HS-27A (cell line): Measurements from ENCODE around the gene TOMM40L.

Experiments used
- DNase-seq: peaks from one replicate; pipeline ENCODE4 v3.0.0-alpha.2; 2012; ENCODE audit warnings: low read depth, missing footprints

TOMM40L gene

DNA sequence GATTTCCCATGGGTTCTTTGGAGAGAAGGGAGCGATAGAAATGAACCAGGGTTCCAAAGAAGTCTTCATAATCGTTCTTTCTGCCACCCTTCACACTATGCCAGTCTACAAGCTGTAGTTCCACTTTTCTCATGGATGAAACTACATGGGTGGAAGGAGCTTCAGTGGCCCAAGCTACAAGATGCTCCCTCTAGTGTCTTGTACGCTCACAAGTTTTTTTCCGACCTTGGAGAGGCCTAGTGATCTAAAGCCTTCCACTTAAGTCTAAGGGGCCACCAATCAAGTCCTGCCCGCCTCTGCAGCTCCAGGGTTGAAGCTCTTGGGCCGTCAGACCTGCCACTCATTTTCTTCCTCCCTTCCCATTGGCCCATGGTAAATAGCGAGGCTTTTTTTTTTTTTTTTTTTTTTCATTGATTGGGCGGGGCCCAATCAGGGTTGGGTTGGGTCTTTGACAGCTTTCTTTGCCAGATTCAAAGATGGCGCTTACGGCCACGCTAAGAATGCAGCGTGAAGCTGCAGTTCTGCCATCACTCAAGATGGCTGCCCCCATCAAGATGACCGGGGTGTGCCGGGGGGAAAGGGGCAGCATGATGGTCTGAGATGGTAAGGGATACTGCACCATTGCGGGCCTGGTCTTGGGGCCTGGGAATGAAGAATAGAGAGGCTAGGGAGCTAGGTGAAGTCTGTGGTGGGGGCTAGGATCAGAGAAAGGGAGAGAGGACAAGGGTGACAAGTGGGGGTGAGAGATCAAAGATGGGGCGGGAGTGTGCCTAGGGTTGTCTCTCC lies at the start of gene TOMM40L:
Gene TOMM40L (plus strand): TSS at position 527 of the 786 bp plus-strand sequence. CDS start 430 bp downstream, outside the sequence.
- peak; percentile 96 for DNase-seq

DNA sequence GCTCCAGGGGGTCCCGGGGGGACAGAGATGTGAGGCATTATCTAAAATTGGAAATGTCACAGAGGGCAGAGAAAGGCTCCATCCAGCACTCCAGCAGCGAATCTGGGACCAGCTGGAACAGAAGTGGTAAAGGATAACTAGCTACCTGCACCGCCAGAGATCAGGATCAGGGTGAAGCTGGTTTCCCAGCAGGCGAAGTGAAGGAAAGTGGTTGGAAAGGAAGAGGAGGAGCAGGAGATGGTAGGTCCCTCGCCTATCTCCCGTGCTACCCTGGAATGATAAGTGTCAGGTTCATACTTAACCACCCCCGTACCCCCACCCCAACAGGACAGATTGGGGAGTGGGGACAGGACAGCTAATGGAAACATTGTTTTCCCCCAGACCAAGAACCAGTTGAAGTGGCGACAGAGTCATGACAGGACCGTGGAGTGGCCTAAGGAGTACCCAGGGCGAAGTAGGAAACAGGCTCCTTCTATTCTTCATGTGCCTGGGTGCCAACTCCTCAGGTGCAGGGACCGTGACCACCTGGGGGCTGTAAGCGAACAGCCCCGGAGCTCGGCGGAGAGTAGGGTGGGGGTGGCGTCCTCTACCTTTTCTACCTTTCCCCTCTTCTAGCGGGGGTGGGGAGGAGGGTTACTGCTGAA lies 49.3 kb upstream of the TOMM40L start:
- DNase-seq: no peak

DNA sequence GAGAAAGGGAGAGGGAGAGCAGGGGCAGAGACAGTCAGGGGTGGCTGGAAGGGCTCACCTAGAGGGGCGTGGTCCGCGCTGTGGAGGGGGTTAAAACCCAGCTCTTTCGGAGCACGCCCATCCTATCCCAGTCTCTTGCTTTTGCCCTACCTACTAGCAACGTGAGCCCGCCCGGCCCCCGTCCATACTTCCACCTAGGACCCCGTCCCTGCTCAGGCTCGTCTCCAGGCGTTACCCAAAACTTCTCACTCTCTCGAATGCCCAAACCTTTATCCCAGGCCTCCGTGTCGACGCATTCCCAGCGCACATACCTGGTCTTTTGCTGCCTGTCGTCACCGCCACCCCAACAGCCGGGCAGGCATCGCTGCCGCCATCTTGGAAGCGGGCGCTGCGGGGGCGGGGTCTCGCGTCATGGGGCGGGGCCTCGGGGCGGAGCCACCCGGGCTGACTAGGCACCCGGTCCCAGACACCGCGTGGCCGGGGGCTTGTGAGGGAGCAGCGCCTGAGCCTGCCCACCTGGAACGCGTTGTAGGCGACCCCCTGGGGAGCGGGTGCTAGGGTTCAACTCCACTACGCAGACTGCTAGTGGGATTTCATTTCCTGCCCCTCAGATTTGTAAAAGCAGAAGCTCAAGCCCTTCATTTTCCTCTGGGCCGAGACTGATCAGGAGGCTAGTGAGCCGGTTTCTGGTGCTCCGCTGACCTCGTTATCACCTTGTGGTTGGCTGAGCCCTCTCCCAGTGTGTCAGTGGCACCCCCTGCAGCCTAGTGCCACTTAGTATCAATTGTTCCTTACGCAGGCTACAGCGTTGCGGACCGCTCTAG lies 48.5 kb upstream of the TOMM40L start, which contains the start of gene B4GALT3:
Gene B4GALT3 (minus strand): TSS at position 396 of the 824 bp plus-strand sequence. CDS start 1,447 bp downstream, outside the sequence.
- no peak for DNase-seq

DNA sequence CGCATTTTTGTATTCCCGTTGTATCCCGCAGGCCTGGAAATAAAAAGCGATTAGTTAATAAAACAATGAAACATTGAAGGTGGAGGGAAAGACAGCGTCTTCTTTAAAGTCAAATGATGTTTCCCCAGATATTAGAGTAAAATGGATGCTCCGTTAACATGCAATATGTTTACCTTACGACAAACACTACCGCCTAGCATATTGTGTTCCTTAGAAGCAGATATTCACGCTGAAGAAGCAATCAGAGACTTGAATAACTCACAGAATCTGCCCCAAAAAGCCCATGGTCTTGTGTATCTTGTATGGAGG lies 48.0 kb upstream of the TOMM40L start:
- DNase-seq: no peak

DNA sequence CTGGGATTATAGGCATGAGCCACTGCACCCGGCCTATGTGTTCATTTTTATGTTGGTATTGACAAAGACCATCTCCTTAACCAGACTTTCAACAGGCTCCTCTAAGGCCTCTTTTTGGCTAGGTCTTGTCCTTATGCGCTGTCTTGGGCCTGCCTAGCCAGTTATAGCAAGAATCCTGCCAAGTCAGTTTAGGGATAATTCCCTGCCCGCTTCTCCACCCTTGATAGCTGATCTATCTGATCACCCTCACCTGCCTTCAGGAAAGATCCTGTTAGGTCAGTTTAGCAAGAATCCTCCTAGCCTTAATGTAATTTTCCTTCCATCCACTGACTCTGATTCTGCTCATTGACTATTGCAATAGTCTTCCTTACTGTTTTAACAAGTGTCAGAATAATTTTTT lies 46.2 kb upstream of the TOMM40L start:
- DNase-seq: no peak

DNA sequence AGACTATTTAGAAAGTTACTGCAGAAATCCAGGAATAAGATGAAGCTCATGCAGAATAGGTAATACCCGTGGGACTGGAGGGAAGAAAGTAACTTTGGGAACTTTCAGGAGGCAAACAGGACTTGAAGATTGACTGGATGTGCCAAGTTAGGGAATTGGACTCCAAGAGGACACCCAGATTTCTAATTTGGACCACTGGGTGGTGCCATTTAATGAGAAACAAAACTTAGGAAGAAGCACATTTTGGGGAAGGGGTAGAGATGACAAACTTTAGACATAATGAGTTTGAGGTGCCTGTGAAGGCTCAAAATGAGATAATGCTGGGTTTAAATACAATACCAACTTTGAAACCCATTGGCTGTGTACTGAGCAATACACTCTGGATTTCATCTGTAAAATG lies 45.2 kb upstream of the TOMM40L start:
- DNase-seq: no peak

DNA sequence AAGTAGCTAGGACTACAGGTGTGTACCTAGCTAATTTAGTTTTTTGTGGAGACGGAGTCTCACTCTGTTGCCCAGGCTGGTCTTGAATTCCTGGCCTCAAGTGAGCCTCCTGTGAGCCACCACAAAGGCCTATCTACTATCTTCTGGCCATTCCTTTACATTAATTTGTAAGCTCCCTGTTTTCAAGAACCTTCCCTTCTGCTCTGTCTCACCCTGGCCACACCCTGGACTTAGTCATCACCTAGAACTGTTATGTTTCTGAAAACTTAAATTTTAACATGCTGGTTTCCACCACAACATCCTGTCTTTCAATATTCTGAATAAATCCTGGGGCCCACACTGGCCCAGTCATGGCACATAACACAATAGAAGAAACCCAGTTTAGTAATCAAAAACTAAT lies 43.6 kb upstream of the TOMM40L start:
- DNase-seq: no peak

DNA sequence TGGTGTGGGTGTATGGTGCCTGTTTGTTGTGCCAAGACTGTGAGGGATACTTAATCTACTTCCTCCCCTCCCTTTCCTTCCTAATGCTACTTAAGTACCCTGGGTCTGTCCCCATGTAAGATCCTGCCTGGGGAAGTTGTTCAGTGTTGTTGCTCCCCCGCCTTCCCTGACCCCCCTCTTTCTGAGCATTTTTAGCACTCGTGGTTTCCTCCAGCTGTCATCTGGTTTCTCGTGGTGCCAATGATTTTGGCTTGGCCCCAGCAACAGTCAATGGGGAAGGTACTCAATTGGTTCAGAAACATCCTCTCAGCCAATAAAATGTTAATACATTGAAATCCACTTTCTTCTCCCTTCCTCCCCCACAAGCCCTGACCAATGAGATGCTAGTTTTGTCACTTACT lies 40.6 kb upstream of the TOMM40L start:
- no peak for DNase-seq

DNA sequence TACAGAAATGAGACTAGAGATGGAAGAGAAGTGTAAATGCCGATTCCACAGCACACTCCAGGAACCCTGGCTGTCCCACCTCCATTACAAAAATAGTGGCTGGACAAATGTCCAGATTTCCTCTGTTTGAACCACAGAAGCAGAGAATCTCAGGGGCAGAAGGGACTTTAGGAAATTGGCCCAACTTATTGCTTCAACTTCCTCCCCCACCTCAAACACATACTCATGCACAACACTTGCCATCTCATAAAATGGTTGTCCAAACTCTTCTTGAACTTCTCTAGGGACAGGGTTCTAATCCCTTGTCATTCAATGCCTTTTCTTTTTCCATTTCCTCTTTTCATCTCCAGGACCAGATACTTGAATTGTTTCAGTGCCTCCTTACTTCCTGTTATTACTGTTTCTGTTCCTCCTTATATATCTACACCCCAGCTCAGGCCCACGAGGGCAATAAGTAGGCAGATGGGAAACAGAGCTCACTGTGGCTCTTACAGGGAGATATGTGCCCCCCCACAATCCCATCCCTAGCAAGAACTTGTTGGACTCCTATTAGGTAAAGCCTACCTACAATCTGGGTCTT lies 40.0 kb upstream of the TOMM40L start:
- DNase-seq: no peak

DNA sequence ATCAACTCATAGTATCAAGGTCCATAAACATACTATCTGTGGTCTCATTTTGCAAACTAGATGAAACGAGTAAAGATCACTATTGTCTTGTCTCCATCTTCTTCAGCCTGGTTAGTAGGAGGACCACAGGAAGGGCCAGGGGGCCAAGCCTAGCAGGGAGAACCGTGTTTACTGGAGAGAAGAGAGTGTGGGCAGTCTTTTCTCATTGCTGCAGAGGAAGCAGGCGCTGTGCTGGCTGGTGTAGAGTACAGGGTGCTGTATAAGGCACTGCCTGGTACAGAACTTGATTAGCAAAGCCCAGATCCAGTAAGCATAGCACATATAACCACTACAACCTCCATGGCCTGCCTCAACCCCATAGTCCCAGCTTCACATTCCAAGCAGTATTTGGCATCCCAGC lies 38.5 kb upstream of the TOMM40L start:
- no peak for DNase-seq

DNA sequence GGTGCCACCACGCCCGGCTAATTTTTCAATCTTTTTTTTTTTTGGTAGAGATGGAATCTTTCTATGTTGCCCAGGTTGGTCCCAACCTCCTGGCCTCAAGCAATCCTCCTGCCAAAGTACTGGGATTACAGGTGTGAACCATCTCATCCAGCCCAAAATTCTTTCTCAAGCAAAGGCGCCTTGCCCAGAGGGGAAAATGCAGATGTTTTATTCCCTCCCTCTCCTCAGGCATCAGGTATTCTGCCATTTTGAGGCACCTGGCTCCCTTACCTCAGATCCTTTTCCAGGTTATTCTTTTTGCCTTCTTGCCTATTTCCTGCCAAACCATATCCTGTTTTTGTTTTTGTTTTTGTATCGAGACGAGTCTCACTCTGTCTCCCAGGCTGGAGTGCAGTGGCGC lies 37.5 kb upstream of the TOMM40L start:
- no peak for DNase-seq

DNA sequence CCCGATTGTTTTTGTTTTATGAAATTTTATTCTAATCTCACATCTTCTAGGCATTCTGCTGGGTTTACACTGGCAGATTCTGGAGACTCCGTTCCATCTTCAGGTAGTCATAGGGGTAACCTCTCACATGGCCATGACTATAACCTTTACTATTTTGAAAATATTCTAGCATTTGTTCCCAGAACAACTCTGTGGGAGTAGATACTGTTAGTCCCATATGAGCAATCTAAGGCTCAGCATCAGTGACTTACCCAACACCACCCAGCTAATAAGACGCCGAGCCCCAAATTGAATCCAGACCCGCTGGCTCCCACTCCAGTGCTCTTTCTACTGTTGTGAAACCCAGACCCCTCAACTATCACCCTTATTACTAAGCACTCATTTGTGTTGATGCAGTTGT lies 36.8 kb upstream of the TOMM40L start:
- no peak for DNase-seq

DNA sequence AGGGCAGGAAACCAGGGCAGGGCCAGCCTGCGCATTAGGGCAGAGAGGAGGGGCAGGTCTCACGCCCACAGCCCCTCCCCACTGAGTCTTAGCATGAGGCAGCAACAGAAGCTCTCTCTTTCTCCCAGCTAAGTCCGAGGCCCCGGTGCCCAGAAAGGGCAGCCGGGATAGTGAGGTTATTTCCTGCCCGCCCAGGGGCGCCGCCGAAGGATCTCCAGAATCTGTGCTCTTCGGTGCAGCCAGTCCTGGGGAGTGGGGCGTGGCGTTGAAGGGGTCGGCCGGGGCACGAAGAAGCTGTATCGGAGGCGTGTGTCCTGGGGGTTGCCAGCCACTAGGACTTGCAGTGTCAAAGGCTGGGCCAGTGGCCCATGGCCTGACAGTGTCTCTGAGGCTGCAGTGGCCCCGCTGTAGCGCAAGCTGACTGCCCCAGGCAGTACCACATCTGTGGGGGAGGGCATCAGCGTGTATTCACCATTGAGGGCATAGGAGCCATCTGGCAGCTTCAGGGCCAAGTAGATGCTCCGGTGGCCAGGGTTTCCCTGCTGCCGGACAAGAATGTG lies 34.8 kb upstream of the TOMM40L start:
- no peak for DNase-seq

DNA sequence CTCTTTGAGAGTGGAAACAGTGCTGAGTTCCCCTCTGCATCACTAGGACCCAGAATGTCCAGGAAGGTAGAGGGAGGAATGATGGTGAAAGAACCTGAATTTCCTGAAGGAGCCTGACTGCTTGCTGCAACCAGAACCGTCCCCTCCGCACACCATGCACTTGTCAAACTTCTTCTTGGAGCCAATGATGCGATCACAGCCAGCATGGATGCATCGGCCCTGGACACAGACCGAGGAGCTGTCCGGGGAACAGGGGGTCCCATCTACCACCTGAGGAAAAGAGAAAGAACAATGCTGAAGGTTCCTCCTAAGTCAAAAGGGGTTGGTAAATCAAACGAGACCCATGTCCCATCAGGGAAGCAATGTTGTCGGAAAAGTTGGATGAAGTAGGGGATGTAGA lies 33.9 kb upstream of the TOMM40L start:
- DNase-seq: no peak

DNA sequence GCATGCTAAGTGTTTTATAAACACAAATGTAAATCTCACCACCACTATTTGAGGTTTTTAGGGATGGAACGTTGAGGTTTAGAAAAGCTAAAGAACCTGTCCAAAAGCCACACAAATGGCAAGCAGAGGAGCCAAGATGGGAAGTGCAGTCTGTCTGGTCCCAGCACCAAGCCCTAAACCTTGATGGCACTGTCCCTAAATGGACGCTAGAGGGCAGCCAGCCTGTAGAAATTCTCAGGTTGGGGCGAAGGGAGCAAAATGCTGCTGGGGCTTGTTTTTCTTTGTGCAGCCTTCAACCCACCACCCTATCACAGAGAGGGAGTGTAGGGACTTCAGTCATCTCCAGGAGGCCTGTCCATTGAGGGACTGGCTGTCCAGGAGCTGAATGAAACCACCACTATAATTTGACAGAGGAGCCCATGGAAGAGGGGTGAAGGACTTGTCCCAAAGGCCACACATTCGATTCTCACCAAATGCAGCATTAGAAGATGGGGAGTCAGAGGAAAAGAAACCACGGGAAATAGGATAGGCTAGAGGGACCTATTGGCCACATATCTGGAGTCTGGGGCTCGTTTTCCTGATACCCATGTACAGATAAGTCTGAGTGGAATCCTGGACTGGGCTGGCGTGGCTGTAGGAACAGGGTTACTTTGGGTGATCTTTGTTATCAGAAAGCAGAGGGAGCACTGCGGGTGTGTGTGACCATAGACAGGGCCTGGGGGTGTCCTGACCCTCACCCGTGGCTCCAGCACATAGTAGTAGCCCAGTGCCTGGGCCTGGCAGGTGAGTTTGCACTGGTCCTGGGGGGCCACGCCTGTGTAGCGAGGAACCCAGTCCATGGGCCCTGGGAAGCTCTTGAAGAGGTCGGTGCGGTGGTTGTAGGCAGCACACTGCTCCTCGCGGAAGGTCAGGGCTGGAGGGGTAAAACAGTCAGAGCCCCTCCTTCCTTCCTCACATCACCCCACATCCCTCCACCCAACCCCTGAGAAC lies 33.1 kb upstream of the TOMM40L start:
- no peak for DNase-seq

DNA sequence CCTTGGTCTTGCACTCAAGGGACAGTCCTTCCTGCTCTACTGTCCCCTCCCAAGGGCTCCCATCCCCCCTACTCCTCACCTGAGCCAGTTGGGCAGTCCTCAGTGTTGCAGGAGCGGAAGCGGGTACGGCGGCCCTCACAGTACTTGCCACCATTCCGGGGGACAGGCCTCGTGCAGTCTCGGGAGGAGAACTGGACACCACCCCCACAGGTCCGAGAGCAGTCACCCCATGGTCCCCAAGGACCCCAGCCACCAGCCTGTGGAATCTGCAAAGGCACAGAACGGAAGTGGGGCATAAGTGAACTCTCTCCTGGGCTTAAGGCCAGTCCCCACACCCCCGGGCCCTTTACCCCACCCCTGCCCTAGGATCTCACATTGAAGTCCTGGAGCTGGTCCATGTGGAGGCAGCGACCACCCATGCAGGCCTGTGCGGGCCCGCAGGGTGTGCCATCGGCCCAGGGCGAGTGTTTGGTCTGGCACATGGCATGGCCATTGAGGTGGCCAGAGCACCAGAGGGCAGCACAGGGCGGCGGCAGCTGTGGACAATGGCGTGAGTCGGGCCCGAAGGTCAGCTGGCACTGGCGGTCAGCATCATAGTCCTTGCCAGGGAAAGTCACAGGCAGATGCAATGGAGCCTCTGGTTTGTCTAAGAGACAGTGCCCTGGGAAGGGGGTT lies 32.2 kb upstream of the TOMM40L start:
- no peak for DNase-seq

DNA sequence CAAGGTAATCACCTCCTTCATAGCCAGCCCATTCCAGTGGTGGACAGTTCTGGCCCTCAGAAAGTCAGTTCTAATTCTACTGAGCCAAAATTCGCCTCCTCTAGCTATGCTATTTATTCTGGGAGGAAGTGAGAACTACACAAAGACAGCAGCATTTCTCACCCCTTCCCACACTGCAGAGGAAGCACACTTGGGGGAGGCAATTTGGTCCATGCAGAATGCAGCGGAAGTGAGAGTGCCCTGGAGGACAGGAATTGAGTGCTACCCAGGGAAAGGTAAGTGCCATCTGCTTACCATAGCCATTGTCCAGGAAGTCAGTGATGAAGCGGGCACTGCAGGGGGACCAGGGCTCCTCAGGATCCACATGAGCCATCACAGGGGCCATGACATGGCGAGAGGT lies 30.7 kb upstream of the TOMM40L start:
- no peak for DNase-seq

DNA sequence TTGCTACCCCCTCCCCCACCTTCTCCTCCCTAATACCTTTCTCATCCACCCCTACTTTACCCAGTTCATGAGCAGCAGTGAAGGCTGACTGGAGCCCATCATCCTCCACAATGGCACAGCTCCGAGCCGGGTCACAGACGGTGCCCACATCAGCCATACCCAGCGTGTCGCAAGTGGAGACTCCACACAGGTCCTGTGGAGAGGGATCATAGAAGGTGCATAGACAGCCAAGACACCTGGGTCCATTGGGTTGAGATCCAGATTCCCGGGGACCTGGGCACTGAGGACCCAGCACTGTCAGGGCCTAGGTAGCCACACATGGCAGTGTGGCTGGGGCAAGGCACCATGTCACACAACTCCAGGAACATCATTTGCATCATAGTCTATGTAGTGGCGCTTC lies 29.7 kb upstream of the TOMM40L start:
- DNase-seq: no peak

DNA sequence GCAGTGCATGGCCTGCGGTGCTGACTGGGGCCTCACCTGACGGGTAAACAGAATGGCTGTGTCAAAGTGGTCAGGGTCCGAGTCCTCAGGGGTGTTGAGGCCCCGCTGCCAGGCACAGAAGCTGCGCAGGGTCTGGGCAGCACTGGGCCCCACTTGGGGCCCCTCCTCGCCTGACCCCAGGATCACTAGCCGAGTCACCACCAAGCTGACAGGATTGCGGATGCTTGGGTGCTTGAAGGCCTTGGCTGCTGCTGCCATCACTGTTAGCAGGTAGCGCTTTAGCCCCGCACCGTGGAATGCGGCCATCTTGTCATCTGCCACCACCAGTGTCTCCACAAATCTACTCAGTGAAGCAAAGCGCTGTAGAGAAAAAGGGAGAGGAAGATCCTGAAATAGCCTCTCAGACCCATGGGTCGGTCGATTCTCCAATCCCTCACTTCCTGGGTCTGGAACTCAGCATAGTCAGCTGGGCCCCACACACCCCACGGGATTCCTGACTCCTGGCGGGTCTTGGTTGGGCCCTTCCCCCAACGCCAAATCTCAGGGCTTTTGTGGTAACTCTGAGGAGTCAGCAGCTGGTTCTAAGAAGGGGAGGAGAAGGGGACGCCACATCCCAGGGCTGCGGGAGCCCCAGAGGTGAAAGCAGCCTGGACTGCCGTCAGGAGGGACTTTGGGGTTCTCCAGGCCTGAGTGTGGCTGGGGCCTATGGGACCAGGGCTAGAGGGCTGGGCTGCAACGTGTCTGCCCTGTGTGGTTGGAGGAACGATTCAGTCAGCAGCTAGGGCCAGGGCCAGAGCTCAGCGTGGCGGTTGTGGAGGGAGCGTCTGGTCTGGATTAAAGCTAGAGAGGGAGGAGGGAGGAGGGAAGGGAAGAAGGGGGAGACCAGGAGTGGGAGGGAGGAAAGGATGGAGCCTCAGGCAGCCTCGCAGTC lies 29.1 kb upstream of the TOMM40L start:
- DNase-seq: no peak
